ENCODE measurements around the gene ISLR2.

- TF ChIP-seq CTCF (IDR thresholded peaks at IDR 0.05) (no peak), EZH2 (IDR thresholded peaks at IDR 0.05) (no peak)
These were observed 55.4 kb downstream of the ISLR2 start for GRCh38 chr15:74185710-74186348.

Data from neural progenitor cell (in vitro differentiated cells).